Common myeloid progenitor, CD34-positive (primary cell): Measurements from ENCODE around the gene FRS2.

Source experiments
- CTCF ChIA-PET: fragments of 350-600 bp; sonication (Branson Sonifier 250); formaldehyde crosslinking; loops from one replicate; lab custom pipeline; 2021; ENCODE audit warnings: antibody characterized with exemption; lab: Charles Lee
- POLR2A ChIA-PET: fragments of 350-600 bp; sonication (Branson Sonifier 250); formaldehyde crosslinking; loops from one replicate; lab custom pipeline; 2021; ENCODE audit warnings: antibody characterized with exemption; lab: Charles Lee
- DNase-seq, 3 donors: peaks; one replicate each; pipeline versions ENCODE4 v3.0.0 to v3.0.0-alpha.2; 2013
- H3K27ac ChIP-seq, 2 experiments: 1 replicate in 1 of 2; 2 replicates in 1 of 2; pipeline ENCODE4 v1.7.0; 2013; ENCODE audit warnings: inconsistent platforms in 2 of 2, low read length in 2 of 2, mild to moderate bottlenecking in 2 of 2, low read depth in 1 of 2, moderate library complexity in 1 of 2; ENCODE audit not compliant: severe bottlenecking in 2 of 2, insufficient read depth in 1 of 2, poor library complexity in 1 of 2
- H3K27me3 ChIP-seq, 5 experiments: replicated peaks in 2 of 5; 1 replicate in 3 of 5; 2 replicates in 2 of 5; pipeline versions ENCODE4 v1.6.1 to v1.7.0; 2013; ENCODE audit warnings: low read length in 4 of 5, mild to moderate bottlenecking in 2 of 5, moderate library complexity in 2 of 5, inconsistent platforms in 1 of 5; ENCODE audit not compliant: insufficient read depth in 5 of 5, control insufficient read depth in 4 of 5
- H3K36me3 ChIP-seq, 4 experiments: 1 replicate in 2 of 4; 2 replicates in 2 of 4; pipeline versions ENCODE4 v1.6.1 to v1.7.0; 2013; ENCODE audit warnings: low read length in 3 of 4, control low read depth in 1 of 4, mild to moderate bottlenecking in 1 of 4; ENCODE audit not compliant: control insufficient read depth in 4 of 4, insufficient read depth in 4 of 4
- H3K4me1 ChIP-seq, 4 experiments: 1 replicate in 3 of 4; 2 replicates in 1 of 4; pipeline versions ENCODE4 v1.6.1 to v1.7.1; 2013; ENCODE audit warnings: low read length in 3 of 4, mild to moderate bottlenecking in 3 of 4, control low read depth in 1 of 4, inconsistent platforms in 1 of 4, moderate library complexity in 1 of 4; ENCODE audit not compliant: control insufficient read depth in 4 of 4, insufficient read depth in 4 of 4; ENCODE audit errors: control extremely low read depth in 1 of 4
- H3K4me3 ChIP-seq, 7 experiments: 1 replicate in 4 of 7; 2 replicates in 3 of 7; pipeline versions ENCODE4 v1.5.1 to v1.7.0; 2013; ENCODE audit warnings: mild to moderate bottlenecking in 7 of 7, low read length in 6 of 7, moderate library complexity in 6 of 7, inconsistent platforms in 2 of 7, low read depth in 2 of 7, control low read depth in 1 of 7; ENCODE audit not compliant: insufficient read depth in 4 of 7, control insufficient read depth in 1 of 7; ENCODE audit errors: extremely low read depth in 1 of 7
- H3K9me3 ChIP-seq, 5 experiments: 1 replicate in 4 of 5; 2 replicates in 1 of 5; pipeline versions ENCODE4 v1.6.1 to v1.7.1; 2013; ENCODE audit warnings: low read length in 4 of 5, mild to moderate bottlenecking in 2 of 5, inconsistent platforms in 1 of 5, low read depth in 1 of 5, moderate library complexity in 1 of 5; ENCODE audit not compliant: control insufficient read depth in 4 of 5, insufficient read depth in 2 of 5; ENCODE audit errors: control extremely low read depth in 1 of 5
- WGBS: methylation state at CpG from one replicate; pipeline ENCODE4 v1.1.5; 2013; ENCODE audit not compliant: insufficient coverage; 5-methylcytosine and 5-hydroxymethylcytosine counted together

FRS2 gene

DNA sequence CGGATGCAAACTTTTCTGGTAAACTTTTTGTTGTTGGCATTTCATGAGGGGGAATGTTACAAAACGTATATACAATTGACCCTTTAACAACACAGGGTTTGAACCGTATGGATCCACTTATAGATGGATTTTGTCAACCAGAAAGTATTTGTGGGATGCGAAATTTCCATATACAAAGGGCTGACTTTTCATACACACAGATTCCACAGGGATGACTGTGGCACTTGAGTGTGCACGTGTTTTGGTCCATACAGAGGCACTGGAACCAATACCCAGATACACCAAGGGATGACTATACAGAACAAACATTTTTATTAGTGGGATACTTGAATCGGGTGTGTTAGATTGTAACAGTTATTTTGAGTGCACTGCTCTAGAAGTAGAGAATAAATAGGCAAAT lies 85.3 kb downstream of the FRS2 start:
- H3K27ac ChIP-seq: no peak overlapping the region
- DNase-seq: no peak
- ChIA-PET CTCF (interaction anchor here (3.9 kb wide), 1 partner anchor 14 kb away, joined by 24 read pairs; no protein-coding TSS in a partner anchor), POLR2A (no interaction called here)
- no peaks in the 10 kb centered on the region for H3K27me3 ChIP-seq
- H3K4me3 ChIP-seq: no peak overlapping the region
- peaks cover 0 to 2% (median 0%) of the 10 kb centered on the region in 4 experiments for H3K36me3 ChIP-seq
- no peaks in the 10 kb centered on the region for H3K4me1 ChIP-seq
- WGBS: 94% methylated on average over 2 of the region's 6 CpGs
- H3K9me3 ChIP-seq: no peaks in the 10 kb centered on the region

DNA sequence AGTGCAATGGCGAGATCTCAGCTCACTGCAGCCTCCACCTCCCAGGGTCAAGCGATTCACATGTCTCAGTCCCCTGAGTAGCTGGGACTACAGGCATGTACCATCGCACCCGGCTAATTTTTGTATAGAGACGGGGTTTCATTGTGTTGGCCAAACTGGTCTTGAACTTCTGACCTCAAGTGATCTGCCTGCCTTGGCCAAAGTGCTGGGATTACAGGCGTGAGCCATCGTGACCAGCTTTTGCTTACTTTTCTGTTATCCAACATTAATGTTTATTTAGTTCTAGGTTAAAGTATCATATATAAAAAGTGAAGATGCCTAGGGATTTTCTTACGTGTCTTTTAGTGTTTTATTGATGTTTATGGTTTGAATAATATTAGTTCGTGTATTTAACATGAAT lies 86.2 kb downstream of the FRS2 start:
- no peak for DNase-seq
- no peaks in the 10 kb centered on the region for H3K27me3 ChIP-seq
- 93% methylated on average over 6 of the region's 9 CpGs for WGBS
- H3K27ac ChIP-seq: no peak overlapping the region
- H3K9me3 ChIP-seq: no peaks in the 10 kb centered on the region
- CTCF ChIA-PET: interaction anchor here (1.2 kb wide), 1 partner anchor 15 kb away, joined by 6 read pairs; no protein-coding TSS in a partner anchor
- H3K4me3 ChIP-seq: no peak overlapping the region
- POLR2A ChIA-PET: no interaction called here
- H3K4me1 ChIP-seq: no peaks in the 10 kb centered on the region
- H3K36me3 ChIP-seq: peaks cover 0 to 2% (median 0%) of the 10 kb centered on the region in 4 experiments

DNA sequence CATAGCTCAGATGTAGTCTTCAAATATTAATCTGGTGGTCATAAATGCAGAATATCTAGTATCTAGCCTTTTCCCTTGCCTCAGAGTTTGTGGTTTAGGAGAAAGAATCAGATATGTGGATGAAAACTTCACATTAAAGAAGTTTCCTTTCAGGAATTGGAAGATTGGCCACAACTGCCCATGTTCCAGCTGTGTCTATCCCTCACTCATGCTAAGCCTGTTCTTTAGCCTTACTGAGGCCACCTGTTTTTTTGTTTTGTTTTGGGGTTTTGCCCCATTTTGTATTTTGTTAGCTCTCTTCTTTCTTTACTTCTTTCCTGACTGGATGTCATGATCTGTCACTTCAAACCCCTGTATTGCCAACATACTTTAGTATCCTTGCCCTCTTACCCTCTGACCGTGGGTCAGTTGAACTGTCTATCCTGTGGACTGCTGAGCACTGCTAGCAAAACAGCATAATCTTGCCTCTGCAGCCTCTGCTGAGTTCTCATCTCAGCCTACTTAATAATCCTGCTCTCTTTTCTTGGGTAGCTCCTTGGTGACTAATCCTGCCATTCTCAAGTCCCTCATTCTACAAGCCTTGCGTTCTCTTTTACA lies 93.1 kb downstream of the FRS2 start:
- ChIA-PET POLR2A (no interaction called here), CTCF (interaction anchor here (0.6 to 1.9 kb wide), 4 partner anchors 9 to 146 kb away, joined by 3 to 9 read pairs (median 3); no protein-coding TSS in a partner anchor)
- no peaks in the 10 kb centered on the region for H3K9me3 ChIP-seq
- peaks cover 4 to 24% (median 11%) of the 10 kb centered on the region in 4 experiments for H3K36me3 ChIP-seq
- H3K27ac ChIP-seq: no peak overlapping the region
- no peaks in the 10 kb centered on the region for H3K27me3 ChIP-seq
- 97% methylated on average over 2 of the region's 2 CpGs for WGBS
- H3K4me3 ChIP-seq: no peak overlapping the region
- no peaks in the 10 kb centered on the region for H3K4me1 ChIP-seq
- no peak for DNase-seq

DNA sequence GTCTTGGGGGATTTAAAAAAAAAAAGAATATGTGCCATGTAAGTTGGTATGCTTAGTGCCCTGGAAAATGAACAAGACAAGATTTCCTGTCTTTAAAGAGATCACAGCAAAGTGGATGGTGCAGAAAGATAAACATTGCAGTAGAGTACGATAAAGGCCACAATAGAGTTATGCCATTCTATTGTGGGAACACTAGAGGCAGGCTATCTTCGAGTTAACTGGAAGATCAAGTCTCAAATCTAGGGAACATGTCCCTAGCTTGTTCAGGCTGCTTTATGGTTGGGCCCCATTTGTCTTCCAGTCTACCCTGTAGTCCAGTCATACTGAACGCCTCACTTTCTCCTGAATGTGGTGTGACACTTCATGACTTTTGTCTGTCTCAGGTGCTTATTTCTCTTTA lies 96.4 kb downstream of the FRS2 start:
- DNase-seq: no peak
- POLR2A ChIA-PET: no interaction called here
- CTCF ChIA-PET: interaction anchor here (1.4 to 5.2 kb wide), 6 partner anchors 8 to 177 kb away, joined by 3 to 24 read pairs (median 7); no protein-coding TSS in a partner anchor
- peaks cover 4 to 31% (median 18%) of the 10 kb centered on the region in 4 experiments for H3K36me3 ChIP-seq
- no peaks in the 10 kb centered on the region for H3K27me3 ChIP-seq
- WGBS: 92% methylated on average over 3 of the region's 3 CpGs
- H3K27ac ChIP-seq: no peak overlapping the region
- no peak overlapping the region for H3K4me3 ChIP-seq
- no peaks in the 10 kb centered on the region for H3K4me1 ChIP-seq
- no peaks in the 10 kb centered on the region for H3K9me3 ChIP-seq

DNA sequence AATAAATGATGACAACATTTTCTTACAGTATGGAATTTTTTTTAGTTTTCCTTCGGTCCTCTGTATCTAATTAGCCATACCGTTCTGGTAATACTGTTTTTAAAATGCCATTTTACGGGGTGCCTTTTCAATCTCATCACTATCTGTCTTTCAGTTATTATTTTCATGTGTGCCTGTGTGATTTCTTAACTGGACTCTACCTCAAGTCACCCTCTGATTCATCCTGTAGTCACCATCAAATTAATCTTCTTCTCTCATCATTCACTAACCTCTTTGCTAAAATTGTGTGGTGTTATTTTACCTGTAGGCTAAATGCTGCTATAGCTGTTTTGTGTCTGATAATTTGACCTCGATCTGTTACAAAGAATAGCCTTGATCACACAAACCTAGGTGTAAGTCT lies 99.0 kb downstream of the FRS2 start:
- H3K4me1 ChIP-seq: no peaks in the 10 kb centered on the region
- POLR2A ChIA-PET: interaction anchor here (1.2 kb wide), 1 partner anchor 99 kb away, joined by 4 read pairs; the partner anchor contains the start of gene FRS2
- no peaks in the 10 kb centered on the region for H3K9me3 ChIP-seq
- H3K4me3 ChIP-seq: no peak overlapping the region
- 100% methylated on average over 1 of the region's 4 CpGs for WGBS
- peaks cover 11 to 36% (median 25%) of the 10 kb centered on the region in 4 experiments for H3K36me3 ChIP-seq
- CTCF ChIA-PET: interaction anchor here (0.9 to 5.2 kb wide), 14 partner anchors 10 to 327 kb away, joined by 3 to 71 read pairs (median 5); partner anchors contain the start of gene CCT2
- no peak overlapping the region for H3K27ac ChIP-seq
- H3K27me3 ChIP-seq: no peaks in the 10 kb centered on the region
- DNase-seq: no peak

DNA sequence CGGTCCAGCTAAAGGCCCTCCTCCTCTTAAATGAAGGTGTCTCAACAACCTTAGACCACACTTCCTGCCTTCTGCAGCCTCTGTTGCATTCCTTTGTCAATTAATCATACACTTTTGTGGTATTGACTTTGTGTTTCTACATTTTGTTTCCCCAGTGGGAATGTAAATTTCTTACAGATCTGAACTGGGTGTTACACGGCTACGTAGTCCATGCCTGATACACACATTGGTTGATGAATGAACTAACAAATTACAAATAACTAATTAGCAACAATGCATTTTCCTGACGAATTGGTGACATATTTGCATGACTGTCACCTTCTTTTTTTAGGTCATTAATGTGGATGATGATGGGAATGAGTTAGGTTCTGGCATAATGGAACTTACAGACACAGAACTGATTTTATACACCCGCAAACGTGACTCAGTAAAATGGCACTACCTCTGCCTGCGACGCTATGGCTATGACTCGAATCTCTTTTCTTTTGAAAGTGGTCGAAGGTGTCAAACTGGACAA lies 99.9 kb downstream of the FRS2 start:
- CTCF ChIA-PET: interaction anchor here (0.6 to 5.2 kb wide), 22 partner anchors 11 to 328 kb away, joined by 3 to 71 read pairs (median 4); partner anchors contain the start of genes CCT2 and FRS2
- no peaks in the 10 kb centered on the region for H3K4me1 ChIP-seq
- H3K36me3 ChIP-seq: peaks cover 10 to 39% (median 24%) of the 10 kb centered on the region in 4 experiments
- DNase-seq: no peak
- no peaks in the 10 kb centered on the region for H3K9me3 ChIP-seq
- WGBS: 96% methylated on average over 5 of the region's 10 CpGs
- H3K4me3 ChIP-seq: no peak overlapping the region
- POLR2A ChIA-PET: interaction anchor here (0.6 to 1.2 kb wide), 2 partner anchors 94 to 100 kb away, joined by 4 read pairs; partner anchors contain the start of gene FRS2
- no peaks in the 10 kb centered on the region for H3K27me3 ChIP-seq
- H3K27ac ChIP-seq: no peak overlapping the region
